Uterus (tissue), 2 donors: ENCODE data around the gene SLC25A21.

Source experiments
- POLR2A ChIP-seq, 2 donors: fragments of 450-650 bp; IDR thresholded peaks; one replicate each; pipeline ENCODE4 v1.6.1; 2016; ENCODE audit warnings: antibody characterized with exemption in 2 of 2, mild to moderate bottlenecking in 1 of 2, moderate library complexity in 1 of 2
- TF ChIP-seq, protein P1 (sequence below), 4 experiments: fragments of 200-600 bp in 2 of 4; fragments of 450-650 bp in 2 of 4; sonication (generic) in 2 of 4; IDR thresholded peaks; one replicate each; pipeline ENCODE4 v1.5.1; 2016 to 2019; ENCODE audit warnings: antibody characterized with exemption in 4 of 4, mild to moderate bottlenecking in 2 of 4, moderate library complexity in 1 of 4

- TF ChIP-seq, protein P1, sequence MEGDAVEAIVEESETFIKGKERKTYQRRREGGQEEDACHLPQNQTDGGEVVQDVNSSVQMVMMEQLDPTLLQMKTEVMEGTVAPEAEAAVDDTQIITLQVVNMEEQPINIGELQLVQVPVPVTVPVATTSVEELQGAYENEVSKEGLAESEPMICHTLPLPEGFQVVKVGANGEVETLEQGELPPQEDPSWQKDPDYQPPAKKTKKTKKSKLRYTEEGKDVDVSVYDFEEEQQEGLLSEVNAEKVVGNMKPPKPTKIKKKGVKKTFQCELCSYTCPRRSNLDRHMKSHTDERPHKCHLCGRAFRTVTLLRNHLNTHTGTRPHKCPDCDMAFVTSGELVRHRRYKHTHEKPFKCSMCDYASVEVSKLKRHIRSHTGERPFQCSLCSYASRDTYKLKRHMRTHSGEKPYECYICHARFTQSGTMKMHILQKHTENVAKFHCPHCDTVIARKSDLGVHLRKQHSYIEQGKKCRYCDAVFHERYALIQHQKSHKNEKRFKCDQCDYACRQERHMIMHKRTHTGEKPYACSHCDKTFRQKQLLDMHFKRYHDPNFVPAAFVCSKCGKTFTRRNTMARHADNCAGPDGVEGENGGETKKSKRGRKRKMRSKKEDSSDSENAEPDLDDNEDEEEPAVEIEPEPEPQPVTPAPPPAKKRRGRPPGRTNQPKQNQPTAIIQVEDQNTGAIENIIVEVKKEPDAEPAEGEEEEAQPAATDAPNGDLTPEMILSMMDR (IDR thresholded peaks at IDR 0.05), result no peak
- TF ChIP-seq POLR2A (IDR thresholded peaks at IDR 0.05), result no peak
These were observed 118.3 kb downstream of the SLC25A21 start for GRCh38 chr14:37054144-37054543.
